ENCODE data around the gene EID1.
"Not testable (repeated sequence)": the region's sequence is repeated elsewhere in the genome, so short reads cannot be mapped to it uniquely, and the experiment has no call there.

The EID1 gene

DNA sequence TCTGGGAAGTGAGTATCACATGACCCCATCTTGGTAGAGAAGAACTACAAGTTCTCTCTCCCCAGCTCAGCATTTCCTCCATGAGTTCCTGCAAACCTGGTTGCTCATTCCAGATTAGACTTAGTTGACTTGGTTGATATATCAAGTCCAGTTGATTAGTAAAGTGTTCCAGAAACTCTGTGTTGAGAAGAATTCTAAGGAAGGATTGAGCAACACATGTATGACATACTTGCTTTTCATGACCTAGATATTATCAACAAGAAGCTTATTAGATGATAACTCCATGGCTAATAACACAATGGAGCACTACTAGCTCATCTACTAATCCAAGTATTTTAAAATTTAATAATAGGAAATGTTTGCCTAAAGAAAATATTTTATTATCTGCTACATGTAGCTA, 6.4 kb upstream of the EID1 start:
- no peak for FAIRE-seq

DNA sequence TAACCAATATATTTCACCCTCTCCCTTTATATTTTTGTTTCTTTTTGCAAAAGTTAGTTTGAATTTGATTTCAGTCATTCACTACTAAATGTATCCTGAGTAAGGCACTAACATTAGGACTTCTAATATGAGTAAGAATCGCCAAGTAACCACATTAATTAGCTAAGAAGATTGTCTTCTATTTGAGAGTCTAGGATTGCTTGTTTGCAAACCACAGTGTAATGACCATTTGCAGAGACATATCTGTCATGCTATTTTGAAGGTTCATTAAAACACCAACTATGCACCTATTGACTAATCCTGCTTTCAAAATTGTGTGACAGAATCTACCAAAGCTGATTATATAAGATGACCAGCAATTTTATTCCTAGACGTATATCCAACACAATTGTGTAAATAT, 5.3 kb upstream of the EID1 start:
- FAIRE-seq = no peak

- FAIRE-seq = no peak
Measured at GRCh38 chr15:48875241-48875960, 2.5 kb upstream of the EID1 start.

GRCh38 chr15:48876057-48876456, 1.9 kb upstream of the EID1 start:
- no peak for FAIRE-seq

DNA sequence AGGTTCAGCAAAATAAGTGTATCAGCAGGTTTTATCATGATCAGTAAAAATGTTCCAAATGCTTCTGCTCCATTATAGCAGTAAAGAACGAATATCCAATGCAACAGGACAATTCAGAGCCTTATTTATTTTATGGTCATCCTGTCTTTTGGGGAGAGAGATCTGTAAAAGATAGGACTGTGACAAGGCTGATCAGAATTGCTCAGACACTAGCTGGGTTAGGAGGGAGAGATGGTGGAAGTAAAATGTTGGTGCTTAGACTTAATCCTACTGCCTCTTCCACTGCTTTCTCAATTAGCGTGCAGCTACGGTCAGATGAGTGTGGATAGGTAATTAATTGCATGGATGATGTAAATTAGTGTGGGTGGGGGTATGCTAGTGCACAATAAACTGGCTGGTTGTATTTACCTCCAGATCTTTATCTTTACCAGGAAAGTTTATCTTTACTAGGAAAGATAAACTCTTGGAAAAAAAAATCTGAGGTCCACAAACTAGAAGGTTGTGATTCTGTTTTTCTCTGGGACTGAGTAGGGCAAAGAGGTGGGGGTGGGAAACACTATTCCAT, 2.2 kb downstream of the EID1 start:
- FAIRE-seq = no peak

GRCh38 chr15:48883699-48884098, 5.8 kb downstream of the EID1 start:
- no peak for FAIRE-seq

DNA sequence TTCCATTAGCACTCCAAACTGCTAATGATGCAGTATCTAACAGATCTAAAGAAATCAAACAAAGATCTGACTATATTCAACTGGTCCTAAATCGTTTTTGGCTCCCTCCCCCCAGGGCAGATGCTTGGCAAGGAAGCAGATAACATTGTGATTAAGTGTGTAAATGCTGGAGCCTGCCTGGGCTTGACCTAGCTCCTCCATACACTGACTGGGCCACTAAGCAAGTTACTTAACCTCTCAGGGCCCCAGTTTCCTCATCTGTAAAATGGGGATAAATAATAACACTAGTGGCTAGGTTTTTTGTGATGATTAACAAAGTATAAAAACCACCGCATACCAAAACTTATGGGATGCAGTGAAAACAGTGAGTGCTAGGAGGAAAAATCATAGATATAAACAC, 9.2 kb downstream of the EID1 start:
- FAIRE-seq = no peak

GRCh38 chr15:48888191-48888590, 10.3 kb downstream of the EID1 start:
- no peak for FAIRE-seq

GRCh38 chr15:48888836-48889235, 10.9 kb downstream of the EID1 start:
- no peak for FAIRE-seq

GRCh38 chr15:48889925-48890324, 12.0 kb downstream of the EID1 start:
- no peak for FAIRE-seq

DNA sequence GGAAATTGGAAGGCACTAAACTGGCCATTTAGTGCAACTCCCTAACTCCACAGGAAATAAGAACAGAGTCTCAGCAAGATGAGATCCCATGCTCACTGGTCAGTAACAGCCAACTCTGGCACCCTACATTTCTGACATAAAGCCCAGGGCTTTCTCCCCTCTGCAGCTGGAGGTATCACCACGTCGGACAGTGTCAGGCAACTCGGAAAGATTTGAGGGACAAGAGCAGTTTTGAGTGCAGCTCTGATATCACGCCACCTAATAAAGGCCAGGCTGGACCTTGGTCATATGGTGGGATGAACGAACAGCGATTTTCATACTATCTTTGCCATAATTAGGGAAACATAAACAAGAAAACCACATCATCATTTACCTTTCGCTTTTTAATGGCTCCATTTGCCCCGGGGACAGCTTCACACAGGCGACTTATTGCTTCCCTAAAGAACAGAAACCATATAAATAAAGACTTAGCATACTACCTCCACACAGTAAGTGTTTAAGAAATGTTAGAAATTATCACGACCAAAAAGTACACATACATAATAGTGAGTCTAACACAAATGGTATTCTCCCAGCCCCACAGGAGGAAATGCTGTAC, 12.5 kb downstream of the EID1 start:
- no peak for FAIRE-seq

DNA sequence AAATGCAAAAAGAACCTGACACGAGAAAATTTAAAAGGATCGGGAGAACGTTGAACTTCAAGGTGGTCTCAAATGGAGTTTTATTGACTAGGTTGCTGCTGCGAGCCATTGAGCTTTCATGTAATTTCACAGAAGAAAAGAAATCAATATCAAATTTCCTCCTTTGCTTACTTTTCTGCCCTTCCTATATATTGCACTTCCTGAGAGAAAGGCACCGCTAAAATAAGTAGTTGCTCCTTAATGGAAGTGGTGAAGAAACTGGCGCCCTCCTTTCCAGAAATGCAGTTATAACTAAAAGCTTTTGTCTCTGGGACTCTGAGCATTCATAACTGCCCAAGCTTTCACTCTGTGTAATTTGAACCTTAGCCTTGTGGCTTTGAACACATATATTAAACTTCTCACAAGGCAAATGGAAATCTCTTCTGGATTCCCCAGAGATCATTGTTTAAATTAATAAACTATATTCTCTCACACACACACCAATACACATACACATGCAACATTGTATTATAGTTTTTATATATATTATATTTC, 13.4 kb downstream of the EID1 start:
- FAIRE-seq = no peak

DNA sequence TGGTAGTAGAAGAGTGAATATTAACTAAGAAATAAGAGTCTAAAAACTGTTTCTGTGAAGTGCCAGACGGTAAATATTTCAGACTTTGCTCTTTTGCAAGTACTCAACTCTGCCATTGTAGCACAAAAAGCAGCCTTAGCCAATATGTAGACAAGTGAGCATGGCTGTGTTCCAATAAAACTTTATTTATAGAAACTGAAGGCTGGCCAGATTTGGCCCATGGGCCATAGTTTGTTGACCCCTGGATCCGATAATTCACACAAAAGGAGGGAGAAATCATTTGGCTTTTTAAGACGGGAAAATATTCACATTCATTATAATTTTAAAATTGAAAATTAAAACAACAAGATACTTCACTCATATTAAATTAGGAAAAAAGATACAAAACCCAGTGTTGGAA, 15.4 kb downstream of the EID1 start:
- FAIRE-seq = no peak

GRCh38 chr15:48896869-48897814, 19.2 kb downstream of the EID1 start:
- no peak for FAIRE-seq

DNA sequence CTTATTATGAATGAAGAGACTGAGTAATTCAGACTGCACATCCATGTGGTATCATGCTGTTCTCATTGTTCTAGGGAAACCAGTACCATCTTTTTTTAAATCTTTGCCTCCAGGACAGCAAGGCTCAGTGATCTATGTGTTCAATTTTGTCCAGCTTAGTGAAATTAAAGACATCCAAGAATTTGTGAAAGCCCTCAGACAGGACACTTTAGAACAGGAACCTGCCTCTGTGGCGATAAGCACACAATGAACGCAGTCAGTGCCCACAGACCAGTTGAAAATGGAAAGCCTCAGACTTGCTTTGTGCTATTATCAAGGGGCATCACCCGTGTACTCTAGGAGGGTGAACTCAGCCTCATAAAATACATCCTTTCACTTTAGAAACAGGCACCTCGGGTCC, 20.1 kb downstream of the EID1 start:
- no peak for FAIRE-seq

GRCh38 chr15:48898446-48898845, 20.5 kb downstream of the EID1 start:
- FAIRE-seq = no peak

DNA sequence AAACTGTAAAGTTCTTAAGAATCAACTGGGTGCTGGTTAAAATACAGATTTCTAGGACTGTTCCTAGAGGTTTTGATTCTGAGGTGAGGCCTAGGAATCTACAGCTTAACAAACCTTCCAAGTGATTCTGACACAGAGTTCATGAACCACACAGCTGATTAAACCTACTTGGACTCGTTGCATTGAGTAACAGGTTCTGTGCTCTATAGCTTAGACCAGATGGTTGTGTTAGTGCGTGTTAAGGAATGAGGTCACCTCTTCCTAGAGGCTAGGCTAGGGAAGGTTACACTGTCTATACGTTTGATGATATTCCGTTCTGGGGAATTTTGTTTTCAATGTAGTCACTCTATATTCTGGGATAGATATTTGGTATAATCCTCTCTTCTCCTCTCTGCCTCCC, 21.9 kb downstream of the EID1 start:
- FAIRE-seq = no peak

- no peak for FAIRE-seq
Measured at GRCh38 chr15:48904758-48905157, 26.8 kb downstream of the EID1 start.

GRCh38 chr15:48905216-48905615, 27.3 kb downstream of the EID1 start:
- FAIRE-seq = no peak

DNA sequence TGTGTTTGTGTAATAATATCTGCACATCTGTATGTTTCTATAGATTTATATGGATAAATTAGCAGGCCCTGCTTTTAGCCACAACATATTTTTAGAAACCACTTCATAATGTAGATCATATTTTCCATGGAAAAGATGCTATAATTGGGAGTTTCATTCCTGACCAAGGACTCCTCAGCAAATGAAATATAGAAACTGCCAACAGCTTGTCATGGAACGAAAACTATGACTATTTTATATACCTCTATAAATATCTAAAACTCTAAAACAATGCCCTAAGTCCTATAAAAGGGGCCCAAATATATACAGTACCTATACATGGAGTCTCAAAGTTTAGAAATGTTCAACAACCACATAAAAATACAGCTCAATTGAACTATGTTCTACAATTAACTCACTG, 27.9 kb downstream of the EID1 start:
- FAIRE-seq = no peak

- FAIRE-seq = not testable (repeated sequence)
Measured at GRCh38 chr15:48909313-48909712, 31.4 kb downstream of the EID1 start.

DNA sequence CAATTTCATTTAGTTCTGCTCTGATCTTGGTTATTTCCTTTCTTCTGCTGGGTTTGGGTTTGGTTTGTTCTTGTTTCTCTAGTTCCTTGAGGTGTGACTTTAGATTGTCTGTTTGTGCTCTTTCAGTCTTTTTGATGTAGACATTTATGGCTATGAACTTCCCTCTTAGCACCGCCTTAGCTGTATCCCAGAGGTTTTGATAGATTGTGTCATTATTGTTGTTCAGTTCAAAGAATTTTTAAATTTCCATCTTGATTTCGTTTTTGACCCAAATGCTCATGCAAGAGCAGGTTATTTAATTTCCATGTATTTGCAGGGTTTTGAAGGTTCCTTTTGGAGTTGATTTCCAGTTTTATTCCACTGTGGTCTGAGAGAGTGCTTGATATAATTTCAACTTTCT, 32.6 kb downstream of the EID1 start:
- not testable (repeated sequence) for FAIRE-seq

DNA sequence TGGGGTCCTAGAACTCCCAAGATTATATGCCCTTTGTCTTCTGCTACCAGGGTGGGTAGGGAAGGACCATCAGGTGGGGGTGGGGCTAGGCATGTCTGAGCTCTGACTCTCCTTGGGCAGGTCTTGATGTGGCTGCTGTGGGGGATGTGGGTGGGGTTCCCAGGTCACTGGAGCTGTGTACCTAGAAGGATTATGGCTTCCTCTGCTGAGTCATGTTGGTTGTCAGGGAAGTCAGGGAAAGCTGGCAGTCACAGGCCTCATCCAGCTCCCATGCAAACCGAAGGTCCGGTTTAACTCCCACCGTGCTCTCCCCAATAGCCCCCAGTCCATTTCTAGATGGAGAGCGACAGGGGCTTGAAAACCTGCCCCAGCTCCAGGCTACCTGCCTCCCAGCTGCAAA, 35.2 kb downstream of the EID1 start:
- no peak for FAIRE-seq

Data from G401.6 (cell line).